IMR-90 (cell line): ENCODE measurements around the gene MMP2. TPM values are rescaled to one million over a fixed set of nuclear protein-coding genes. Genes with fewer than 3 reads are reported as not detected.

Experiments used
- ATAC-seq: fragments of 200-7000 bp; cut with Tn5 transposase; 2 replicates; pipeline ENCODE4 v1.9.1; 2020; ENCODE audit warnings: low read depth, mild to moderate bottlenecking, moderate library complexity
- BruUV-seq: library from RNA; stranded (reverse); fragments of 400-500 nt; replicated peaks from 2 replicates; lab custom pipeline; 2021; lab: Mats Ljungman, UMichigan
- CTCF ChIA-PET: fragments of 300-600 bp; formaldehyde crosslinking; extraction: SDS; loops from one replicate; lab custom pipeline; 2021; ENCODE audit warnings: antibody characterized with exemption; lab: Yijun Ruan, JAX
- POLR2A ChIA-PET: fragments of 300-600 bp; sonication (Branson Sonifier 250); formaldehyde crosslinking; loops from one replicate; lab custom pipeline; 2022; ENCODE audit warnings: antibody characterized with exemption; ENCODE audit not compliant: unreplicated experiment; lab: Charles Lee
- DNase-seq: peaks from one replicate; pipeline ENCODE4 v3.0.0; 2013
- H2AFZ ChIP-seq: replicated peaks from 2 replicates; pipeline ENCODE3; 2013; ENCODE audit warnings: low read length, mild to moderate bottlenecking; ENCODE audit not compliant: poor library complexity
- H2AK5ac ChIP-seq: 2 replicates; pipeline ENCODE4 v1.6.1; 2013; ENCODE audit warnings: low read depth, low read length, inconsistent platforms
- H2AK9ac ChIP-seq: replicated peaks from 2 replicates; pipeline ENCODE3; 2013; ENCODE audit warnings: mild to moderate bottlenecking, low read depth, low read length, moderate library complexity; ENCODE audit not compliant: poor library complexity
- H2BK120ac ChIP-seq: 2 replicates; pipeline ENCODE4 v1.6.1; 2013; ENCODE audit warnings: low read depth, low read length, inconsistent platforms
- H2BK15ac ChIP-seq: 3 replicates; pipeline ENCODE4 v1.6.1; 2013; ENCODE audit warnings: low read depth, low read length, inconsistent platforms
- H2BK20ac ChIP-seq: 2 replicates; pipeline ENCODE4 v1.6.1; 2013; ENCODE audit warnings: low read depth, mild to moderate bottlenecking, inconsistent platforms, low read length, moderate library complexity
- H2BK5ac ChIP-seq: 2 replicates; pipeline ENCODE4 v1.6.1; 2013; ENCODE audit warnings: mild to moderate bottlenecking, low read depth, low read length, inconsistent platforms; ENCODE audit not compliant: poor library complexity, severe bottlenecking
- H3K14ac ChIP-seq: replicated peaks from 2 replicates; pipeline ENCODE4 v1.6.1; 2013; ENCODE audit warnings: low read depth, low read length, inconsistent platforms
- H3K18ac ChIP-seq: 2 replicates; pipeline ENCODE4 v1.6.1; 2013; ENCODE audit warnings: low read depth, low read length, control low read depth
- H3K23ac ChIP-seq: 2 replicates; pipeline ENCODE4 v1.6.1; 2013; ENCODE audit warnings: low read depth, low read length, inconsistent platforms
- H3K27ac ChIP-seq: 2 replicates; pipeline ENCODE4 v1.5.1; 2013; ENCODE audit warnings: mild to moderate bottlenecking, control low read depth, low read length; ENCODE audit not compliant: insufficient read depth
- H3K27me3 ChIP-seq: 2 replicates; pipeline ENCODE4 v1.6.1; 2013; ENCODE audit warnings: low read length; ENCODE audit not compliant: control insufficient read depth, insufficient read depth
- H3K36me3 ChIP-seq: 2 replicates; pipeline ENCODE4 v1.6.1; 2013; ENCODE audit warnings: low read length, mixed read lengths; ENCODE audit not compliant: control insufficient read depth, insufficient read depth
- H3K4ac ChIP-seq: 2 replicates; pipeline ENCODE4 v1.6.1; 2013; ENCODE audit warnings: low read depth, low read length, inconsistent platforms
- H3K4me1 ChIP-seq: 2 replicates; pipeline ENCODE4 v1.6.1; 2013; ENCODE audit warnings: low read length, mixed read lengths; ENCODE audit not compliant: control insufficient read depth, insufficient read depth
- H3K4me2 ChIP-seq: 2 replicates; pipeline ENCODE4 v1.6.1; 2013; ENCODE audit warnings: low read depth, mild to moderate bottlenecking, control low read depth, low read length, moderate library complexity
- H3K4me3 ChIP-seq: 2 replicates; pipeline ENCODE4 v1.5.1; 2013; ENCODE audit warnings: low read depth, mild to moderate bottlenecking, control low read depth, low read length, moderate library complexity; ENCODE audit not compliant: insufficient read depth
- H3K56ac ChIP-seq: 2 replicates; pipeline ENCODE4 v1.6.1; 2013; ENCODE audit warnings: low read length, inconsistent platforms; ENCODE audit not compliant: insufficient read depth; ENCODE audit errors: extremely low read depth
- H3K79me1 ChIP-seq, 2 experiments: 2 replicates each; pipeline ENCODE4 v1.6.1; 2013; ENCODE audit warnings: low read length in 2 of 2, inconsistent platforms in 1 of 2, low read depth in 1 of 2
- H3K9ac ChIP-seq: 2 replicates; pipeline ENCODE4 v1.6.1; 2013; ENCODE audit warnings: low read depth, low read length, control low read depth
- H3K9me1 ChIP-seq: 2 replicates; pipeline ENCODE4 v1.6.1; 2013; ENCODE audit warnings: low read length, inconsistent platforms; ENCODE audit not compliant: insufficient read depth
- H3K9me3 ChIP-seq: 2 replicates; pipeline ENCODE4 v1.6.1; 2013; ENCODE audit warnings: low read length; ENCODE audit not compliant: control insufficient read depth, insufficient read depth
- H4K20me1 ChIP-seq: 2 replicates; pipeline ENCODE4 v1.6.1; 2013; ENCODE audit warnings: low read length, inconsistent platforms; ENCODE audit not compliant: insufficient read depth
- H4K5ac ChIP-seq: 2 replicates; pipeline ENCODE4 v1.6.1; 2013; ENCODE audit warnings: mild to moderate bottlenecking, low read depth, low read length, control low read depth
- H4K8ac ChIP-seq, 2 experiments: 2 replicates each; pipeline ENCODE4 v1.6.1; 2013; ENCODE audit warnings: low read depth in 2 of 2, low read length in 2 of 2, control low read depth in 1 of 2, inconsistent platforms in 1 of 2
- H4K91ac ChIP-seq: 2 replicates; pipeline ENCODE4 v1.6.1; 2013; ENCODE audit warnings: low read depth, low read length, inconsistent platforms; ENCODE audit not compliant: insufficient read depth
- BHLHE40 ChIP-seq: fragments of 150-350 bp; IDR thresholded peaks from 2 replicates; pipeline ENCODE4 v1.6.1; 2016; ENCODE audit warnings: mild to moderate bottlenecking, low read depth, low read length
- FOS ChIP-seq: fragments of 150-350 bp; IDR thresholded peaks from 2 replicates; pipeline ENCODE4 v1.6.1; 2016; ENCODE audit warnings: low read depth, low read length
- NFE2L2 ChIP-seq: fragments of 150-350 bp; IDR thresholded peaks from 2 replicates; pipeline ENCODE4 v1.6.1; 2016; ENCODE audit warnings: low read depth, mild to moderate bottlenecking, low read length
- WGBS, 2 experiments: methylation state at CpG; one replicate each; pipeline versions ENCODE4 v1.1.5 to v1.1.7; 2013; ENCODE audit warnings: missing lambda C conversion rate in 2 of 2; ENCODE audit not compliant: insufficient read length in 1 of 2; ENCODE audit errors: extremely low coverage in 2 of 2; 5-methylcytosine and 5-hydroxymethylcytosine counted together
- dilution Hi-C: fragments of 300-500 bp; cut with HindIII; formaldehyde crosslinking; loops from one replicate; pipeline ENCODE4 v1.14.3; 2018; ENCODE audit warnings: low sequenced_read_pairs; ENCODE audit not compliant: unreplicated experiment
- in situ Hi-C: fragments of 300-500 bp; cut with MboI; formaldehyde crosslinking; loops from 3 replicates; pipeline ENCODE4 v1.14.3; 2019; ENCODE audit warnings: low sequenced_read_pairs, inconsistent platforms, mixed read lengths
- intact Hi-C: fragments of 100-400 bp; cut with micrococcal nuclease; formaldehyde crosslinking; loops from 2 replicates; pipeline ENCODE4 v1.10.0; 2022
- polyA plus RNA-seq, 3 experiments: library from polyadenylated mRNA; depleted of rRNA; stranded (reverse); fragments of >200 nt; gene quantifications; 2 replicates each; pipeline ENCODE4 v1.2.3, GENCODE V29; 2012; ENCODE audit warnings: low replicate concordance in 1 of 3
- total RNA-seq: library from RNA; depleted of rRNA; stranded (reverse); fragments of >200 nt; gene quantifications from 2 replicates; pipeline ENCODE4 v1.2.3, GENCODE V29; 2012
- TF ChIP-seq, protein P1 (sequence below): conservative IDR thresholded peaks from 2 replicates; pipeline ENCODE4 v1.5.1; 2012; ENCODE audit warnings: mild to moderate bottlenecking, low read depth, low read length, improper control_type of control experiment
- TF ChIP-seq, protein P2 (sequence below): fragments of 150-350 bp; IDR thresholded peaks from 2 replicates; pipeline ENCODE4 v1.6.1; 2017; ENCODE audit warnings: mild to moderate bottlenecking, antibody characterized with exemption, low read length, low read depth
- TF ChIP-seq, protein P3 (sequence below): fragments of 150-350 bp; IDR thresholded peaks from 2 replicates; pipeline ENCODE4 v1.6.1; 2016; ENCODE audit warnings: low read depth, mild to moderate bottlenecking, low read length, moderate library complexity, borderline replicate concordance

Gene MMP2
- total and polyA plus RNA-seq, 2 of the 4 experiments (the other 2 are of a cell fraction), result 240 to 574 TPM

DNA sequence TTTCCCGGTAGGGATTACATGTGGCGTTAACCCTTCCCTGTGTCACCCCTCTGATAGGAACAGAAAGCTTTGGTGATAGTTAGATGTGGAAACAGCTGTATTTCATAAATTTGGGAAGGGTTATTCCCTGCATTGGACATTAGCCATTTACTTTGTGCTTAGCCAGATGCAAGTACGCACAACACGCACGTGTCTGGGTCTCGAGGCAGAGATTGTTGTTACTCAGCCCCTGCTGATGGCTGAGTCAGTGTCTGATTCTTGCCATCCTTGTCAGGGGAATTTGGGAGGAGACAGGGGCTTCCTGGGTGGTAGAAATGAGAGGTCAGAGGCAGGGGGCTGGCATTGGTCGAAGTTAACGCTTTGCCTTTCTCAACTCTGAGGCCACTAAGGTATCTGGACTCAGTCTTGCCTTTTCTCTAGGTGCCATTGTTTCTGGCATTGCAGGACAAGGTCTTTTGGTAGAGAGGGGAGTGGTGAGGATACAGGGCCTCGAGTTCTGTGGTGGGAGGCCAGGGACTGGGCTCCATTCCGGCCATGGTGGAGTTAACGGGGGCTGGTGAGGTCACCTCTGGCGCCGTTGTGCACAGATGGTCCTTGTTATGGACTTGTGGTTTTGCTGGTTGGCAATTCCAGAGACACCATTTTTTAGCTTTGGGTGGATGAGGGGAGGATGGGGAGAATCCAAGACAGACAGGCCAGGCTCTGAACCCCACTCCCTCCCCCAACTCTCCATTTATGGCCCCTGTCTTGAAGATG is 8.2 kb downstream of the MMP2 start:
- Histone ChIP-seq H2AFZ (peak overlapping the region; percentile 47), H3K79me1 (peaks cover 13 to 39% of the 10 kb centered on the region in 2 experiments), H3K14ac (peak overlapping the region; percentile 57), H3K9me1 (peaks cover 40% of the 10 kb centered on the region), H3K9me3 (no peaks in the 10 kb centered on the region), H2BK120ac (peak overlapping the region; percentile 68), H2AK9ac (peak overlapping the region; percentile 80), H3K9ac (no peak overlapping the region), H4K20me1 (peaks cover 10% of the 10 kb centered on the region; the same call in 1 of the 2 replicates), H3K4ac (peak overlapping the region; percentile 85), H3K27ac (peak overlapping the region; percentile 70), H3K36me3 (peaks cover 88% of the 10 kb centered on the region), H3K4me2 (no peak overlapping the region), H3K4me3 (no peak overlapping the region), H2BK20ac (peak overlapping the region; percentile 47; the same call in 1 of the 2 replicates), H4K5ac (0 out of 2 replicates have a peak overlapping the region, but pooled peaks have one; percentile 8), H3K56ac (no peak overlapping the region; the same call in 1 of the 2 replicates), H3K23ac (peak overlapping the region; percentile 79), H4K8ac (peak overlapping the region in 1 of 2 experiments; percentile 84; a peak in 2 of 4 replicates), H2BK15ac (0 out of 3 replicates have a peak overlapping the region, but pooled peaks have one; percentile 49), H3K27me3 (no peaks in the 10 kb centered on the region), H2BK5ac (peak overlapping the region; percentile 18), H3K4me1 (peaks cover 11% of the 10 kb centered on the region), H4K91ac (peak overlapping the region; percentile 82), H3K18ac (peak overlapping the region; percentile 39), H2AK5ac (peak overlapping the region; percentile 77; the same call in 1 of the 2 replicates)
- peak; percentile 92 for DNase-seq
- no TSS peak for BruUV-seq
- dilution Hi-C loops, result no loop called here
- peak; percentile 78 for ATAC-seq
- TF ChIP-seq, protein P1, sequence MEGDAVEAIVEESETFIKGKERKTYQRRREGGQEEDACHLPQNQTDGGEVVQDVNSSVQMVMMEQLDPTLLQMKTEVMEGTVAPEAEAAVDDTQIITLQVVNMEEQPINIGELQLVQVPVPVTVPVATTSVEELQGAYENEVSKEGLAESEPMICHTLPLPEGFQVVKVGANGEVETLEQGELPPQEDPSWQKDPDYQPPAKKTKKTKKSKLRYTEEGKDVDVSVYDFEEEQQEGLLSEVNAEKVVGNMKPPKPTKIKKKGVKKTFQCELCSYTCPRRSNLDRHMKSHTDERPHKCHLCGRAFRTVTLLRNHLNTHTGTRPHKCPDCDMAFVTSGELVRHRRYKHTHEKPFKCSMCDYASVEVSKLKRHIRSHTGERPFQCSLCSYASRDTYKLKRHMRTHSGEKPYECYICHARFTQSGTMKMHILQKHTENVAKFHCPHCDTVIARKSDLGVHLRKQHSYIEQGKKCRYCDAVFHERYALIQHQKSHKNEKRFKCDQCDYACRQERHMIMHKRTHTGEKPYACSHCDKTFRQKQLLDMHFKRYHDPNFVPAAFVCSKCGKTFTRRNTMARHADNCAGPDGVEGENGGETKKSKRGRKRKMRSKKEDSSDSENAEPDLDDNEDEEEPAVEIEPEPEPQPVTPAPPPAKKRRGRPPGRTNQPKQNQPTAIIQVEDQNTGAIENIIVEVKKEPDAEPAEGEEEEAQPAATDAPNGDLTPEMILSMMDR, result no peak
- TF ChIP-seq BHLHE40, result peak; percentile 90
- peak; percentile 26; the same call in 1 of the 2 replicates for TF ChIP-seq NFE2L2
- peak; percentile 67 for TF ChIP-seq FOS
- TF ChIP-seq, protein P2, sequence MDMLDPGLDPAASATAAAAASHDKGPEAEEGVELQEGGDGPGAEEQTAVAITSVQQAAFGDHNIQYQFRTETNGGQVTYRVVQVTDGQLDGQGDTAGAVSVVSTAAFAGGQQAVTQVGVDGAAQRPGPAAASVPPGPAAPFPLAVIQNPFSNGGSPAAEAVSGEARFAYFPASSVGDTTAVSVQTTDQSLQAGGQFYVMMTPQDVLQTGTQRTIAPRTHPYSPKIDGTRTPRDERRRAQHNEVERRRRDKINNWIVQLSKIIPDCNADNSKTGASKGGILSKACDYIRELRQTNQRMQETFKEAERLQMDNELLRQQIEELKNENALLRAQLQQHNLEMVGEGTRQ, result peak; percentile 58; the same call in 1 of the 2 replicates
- TF ChIP-seq, protein P3, sequence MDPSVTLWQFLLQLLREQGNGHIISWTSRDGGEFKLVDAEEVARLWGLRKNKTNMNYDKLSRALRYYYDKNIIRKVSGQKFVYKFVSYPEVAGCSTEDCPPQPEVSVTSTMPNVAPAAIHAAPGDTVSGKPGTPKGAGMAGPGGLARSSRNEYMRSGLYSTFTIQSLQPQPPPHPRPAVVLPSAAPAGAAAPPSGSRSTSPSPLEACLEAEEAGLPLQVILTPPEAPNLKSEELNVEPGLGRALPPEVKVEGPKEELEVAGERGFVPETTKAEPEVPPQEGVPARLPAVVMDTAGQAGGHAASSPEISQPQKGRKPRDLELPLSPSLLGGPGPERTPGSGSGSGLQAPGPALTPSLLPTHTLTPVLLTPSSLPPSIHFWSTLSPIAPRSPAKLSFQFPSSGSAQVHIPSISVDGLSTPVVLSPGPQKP, result no peak
- ChIA-PET POLR2A (interaction anchor here (0.6 kb wide), 1 partner anchor 8 kb away, joined by 4 read pairs; the partner anchor contains the start of gene MMP2), CTCF (interaction anchor here (1.3 kb wide), 1 partner anchor 15 kb away, joined by 5 read pairs; no protein-coding TSS in a partner anchor)
- 24% methylated on average over 4 of the region's 13 CpGs; no CpG with 5 or more reads in 1 of the 2 experiments for WGBS, 2 experiments
- in situ Hi-C loops, result loop anchor here (25.0 kb wide), 1 partner anchor 875 kb away; no protein-coding TSS in a partner anchor
- intact Hi-C loops, result no loop called here
